HT1080 (cell line): ENCODE measurements around the gene DUOX1. TPM values are rescaled to one million over a fixed set of nuclear protein-coding genes. Genes with fewer than 3 reads are reported as not detected.

Experiments used
- total RNA-seq: library from RNA; depleted of rRNA; stranded (reverse); fragments of >200 nt; shearing (Covaris generic); gene quantifications from 2 replicates; pipeline ENCODE4 v1.2.3, GENCODE V29; 2014; rRNA removed

Gene DUOX1
- total RNA-seq, 1 experiment from 2014 or later: not detected

Other genes with a start within 250 kb of the DUOX1 start
- not detected in 2 replicates for gene TERB2, start 173.3 kb upstream of the DUOX1 start, total RNA-seq
- gene SORD, start 106.8 kb upstream of the DUOX1 start, total RNA-seq: 47.9 and 53.6 TPM in 2 replicates
- under 0.01 and 0.03 TPM in 2 replicates for gene DUOX2, start 15.8 kb upstream of the DUOX1 start, total RNA-seq
- gene DUOXA2, start 15.7 kb upstream of the DUOX1 start, total RNA-seq: not detected in 2 replicates
- gene DUOXA1, start 115 bp upstream of the DUOX1 start, total RNA-seq: 0.06 and 0.30 TPM in 2 replicates
- gene SHF, start 58.0 kb downstream of the DUOX1 start, total RNA-seq: 2.9 and 3.4 TPM in 2 replicates
- 0.08 TPM in 1 of 2 replicates, not detected in the other for gene SLC28A2, start 122.2 kb downstream of the DUOX1 start, total RNA-seq
- not detected in 2 replicates for gene GATM, start 248.6 kb downstream of the DUOX1 start, total RNA-seq